ENCODE measurements around the gene C19orf44.

DNA sequence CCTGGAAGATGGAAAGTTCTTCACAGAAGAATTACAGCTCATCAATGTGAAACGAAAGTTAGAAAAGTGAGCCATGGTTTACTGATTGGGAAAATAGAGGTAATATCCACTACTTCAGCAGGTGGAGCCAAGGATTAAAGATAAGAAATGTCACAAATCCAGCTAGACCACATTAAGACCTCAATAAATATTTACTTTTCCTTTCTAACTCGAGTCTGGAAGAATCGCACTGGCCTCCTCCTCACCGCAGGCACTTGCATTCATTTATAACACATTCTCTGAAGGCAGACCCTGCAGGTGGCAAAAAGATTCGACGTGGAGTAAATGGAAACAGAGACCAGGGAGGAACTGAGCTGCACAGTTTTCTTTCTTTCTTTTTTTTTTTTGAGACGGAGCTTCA lies 68.6 kb downstream of the C19orf44 start:
- TF ChIP-seq, protein P1, sequence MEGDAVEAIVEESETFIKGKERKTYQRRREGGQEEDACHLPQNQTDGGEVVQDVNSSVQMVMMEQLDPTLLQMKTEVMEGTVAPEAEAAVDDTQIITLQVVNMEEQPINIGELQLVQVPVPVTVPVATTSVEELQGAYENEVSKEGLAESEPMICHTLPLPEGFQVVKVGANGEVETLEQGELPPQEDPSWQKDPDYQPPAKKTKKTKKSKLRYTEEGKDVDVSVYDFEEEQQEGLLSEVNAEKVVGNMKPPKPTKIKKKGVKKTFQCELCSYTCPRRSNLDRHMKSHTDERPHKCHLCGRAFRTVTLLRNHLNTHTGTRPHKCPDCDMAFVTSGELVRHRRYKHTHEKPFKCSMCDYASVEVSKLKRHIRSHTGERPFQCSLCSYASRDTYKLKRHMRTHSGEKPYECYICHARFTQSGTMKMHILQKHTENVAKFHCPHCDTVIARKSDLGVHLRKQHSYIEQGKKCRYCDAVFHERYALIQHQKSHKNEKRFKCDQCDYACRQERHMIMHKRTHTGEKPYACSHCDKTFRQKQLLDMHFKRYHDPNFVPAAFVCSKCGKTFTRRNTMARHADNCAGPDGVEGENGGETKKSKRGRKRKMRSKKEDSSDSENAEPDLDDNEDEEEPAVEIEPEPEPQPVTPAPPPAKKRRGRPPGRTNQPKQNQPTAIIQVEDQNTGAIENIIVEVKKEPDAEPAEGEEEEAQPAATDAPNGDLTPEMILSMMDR (IDR thresholded peaks at IDR 0.05; ENCODE audit: low read depth, low read length), result no peak
- no peak for TF ChIP-seq EZH2phosphoT487 (IDR thresholded peaks at IDR 0.05; ENCODE audit: low read depth)

All from OCI-LY3 (cell line).